GM19468 (cell line): Measurements from ENCODE around the gene PLEKHS1.

Source experiments
- ATAC-seq: cut with Tn5 transposase; IDR thresholded peaks from one replicate; pipeline ENCODE4 v1.9.1; 2021; ENCODE audit warnings: mild to moderate bottlenecking, moderate library complexity, moderate number of reproducible peaks; ENCODE audit not compliant: unreplicated experiment; ENCODE audit errors: extremely low read depth

PLEKHS1 gene

GRCh38 chr10:113751181-113751732, at the start of gene PLEKHS1:
Gene PLEKHS1, plus strand, starts transcription at chr10:113751682. Its CDS starts 3,596 bp downstream, at chr10:113755278.
- ATAC-seq, result no peak

GRCh38 chr10:113704637-113705343, 46.7 kb upstream of the PLEKHS1 start:
- no peak for ATAC-seq

GRCh38 chr10:113705344-113705652, 46.2 kb upstream of the PLEKHS1 start:
- ATAC-seq, result no peak

GRCh38 chr10:113706623-113707022, 44.9 kb upstream of the PLEKHS1 start:
- ATAC-seq, result no peak

GRCh38 chr10:113708640-113709039, 42.8 kb upstream of the PLEKHS1 start:
- ATAC-seq, result no peak

- ATAC-seq, result no peak
Observed at GRCh38 chr10:113709221-113709838, 42.2 kb upstream of the PLEKHS1 start.

- no peak for ATAC-seq
Observed at GRCh38 chr10:113711142-113711541, 40.3 kb upstream of the PLEKHS1 start.

- ATAC-seq, result no peak
Observed at GRCh38 chr10:113712024-113712423, 39.5 kb upstream of the PLEKHS1 start.

GRCh38 chr10:113712755-113713639, 38.5 kb upstream of the PLEKHS1 start:
- no peak for ATAC-seq

- ATAC-seq, result no peak
Observed at GRCh38 chr10:113713640-113713982, 37.9 kb upstream of the PLEKHS1 start.

- ATAC-seq, result no peak
Observed at GRCh38 chr10:113716109-113716910, 35.2 kb upstream of the PLEKHS1 start.

- ATAC-seq, result no peak
Observed at GRCh38 chr10:113718969-113719822, 32.3 kb upstream of the PLEKHS1 start.

GRCh38 chr10:113720386-113720785, 31.1 kb upstream of the PLEKHS1 start:
- ATAC-seq, result no peak

GRCh38 chr10:113732160-113732881, 19.2 kb upstream of the PLEKHS1 start:
- ATAC-seq, result no peak

- ATAC-seq, result no peak
Observed at GRCh38 chr10:113732966-113733365, 18.5 kb upstream of the PLEKHS1 start.

- ATAC-seq, result no peak
Observed at GRCh38 chr10:113733635-113734034, 17.8 kb upstream of the PLEKHS1 start.

GRCh38 chr10:113735913-113736312, 15.6 kb upstream of the PLEKHS1 start:
- no peak for ATAC-seq

- no peak for ATAC-seq
Observed at GRCh38 chr10:113736576-113736975, 14.9 kb upstream of the PLEKHS1 start.

GRCh38 chr10:113739031-113739430, 12.5 kb upstream of the PLEKHS1 start:
- ATAC-seq, result no peak
